Heart left ventricle (tissue), 16 donors: ENCODE results near the gene NAB1. TPM values are rescaled to one million over a fixed set of nuclear protein-coding genes. Genes with fewer than 3 reads are reported as not detected.

ENCODE experiments used
- ATAC-seq, 4 donors: fragments of 200-7000 bp; cut with Tn5 transposase; one replicate each; pipeline ENCODE4 v1.9.1; 2020 to 2022; ENCODE audit warnings: moderate library complexity in 4 of 4, mild to moderate bottlenecking in 3 of 4, moderate number of reproducible peaks in 1 of 4
- DNase-seq, 5 donors: peaks; one replicate each; pipeline ENCODE4 v3.0.0-alpha.2; 2020
- H3K27ac ChIP-seq, 12 donors: fragments of 200-600 bp; sonication (generic) in 4 of 12; one replicate each; pipeline versions ENCODE4 v1.5.0 to v1.8.0; 2016 to 2022; ENCODE audit warnings: mild to moderate bottlenecking in 2 of 12
- H3K27me3 ChIP-seq, 9 donors: fragments of 200-600 bp; sonication (generic) in 2 of 9; one replicate each; pipeline versions ENCODE4 v1.5.1 to v1.8.0; 2016 to 2022; ENCODE audit warnings: mild to moderate bottlenecking in 3 of 9
- H3K36me3 ChIP-seq, 9 donors: fragments of 200-600 bp; sonication (generic) in 2 of 9; one replicate each; pipeline versions ENCODE4 v1.5.0 to v1.8.0; 2018 to 2022; ENCODE audit warnings: mild to moderate bottlenecking in 2 of 9
- H3K4me1 ChIP-seq, 12 donors: fragments of 200-600 bp; sonication (generic) in 4 of 12; one replicate each; pipeline versions ENCODE4 v1.5.0 to v1.8.0; 2016 to 2022; ENCODE audit warnings: mild to moderate bottlenecking in 3 of 12
- H3K4me3 ChIP-seq, 12 donors: fragments of 200-600 bp; sonication (generic) in 4 of 12; one replicate each; pipeline versions ENCODE4 v1.5.0 to v1.8.0; 2017 to 2022; ENCODE audit warnings: mild to moderate bottlenecking in 9 of 12, moderate library complexity in 4 of 12
- H3K9me3 ChIP-seq, 12 donors: fragments of 200-600 bp; sonication (generic) in 4 of 12; one replicate each; pipeline versions ENCODE4 v1.5.0 to v1.8.0; 2016 to 2022; ENCODE audit warnings: mild to moderate bottlenecking in 1 of 12
- POLR2A ChIP-seq, 2 donors: fragments of 450-650 bp; IDR thresholded peaks; one replicate each; pipeline ENCODE4 v1.6.1; 2017; ENCODE audit warnings: antibody characterized with exemption in 2 of 2, mild to moderate bottlenecking in 2 of 2, moderate library complexity in 2 of 2
- WGBS, 4 donors: extraction: QIAGEN DNeasy Blood & Tissue Kit in 2 of 4; methylation state at CpG; one replicate each; pipeline versions ENCODE4 v1.1.5 to v1.1.7; 2013 to 2018; 5-methylcytosine and 5-hydroxymethylcytosine counted together
- intact Hi-C, 10 donors: fragments of 100-400 bp; cut with DNase I; formaldehyde crosslinking; loops; one replicate each; pipeline versions ENCODE4 v1.11.1 to v1.14.2; 2022
- polyA plus RNA-seq, 2 donors: library from polyadenylated mRNA; stranded (reverse); fragments of 200-250 nt; gene quantifications; one replicate each; pipeline ENCODE4 v1.2.3, GENCODE V29; 2013
- total RNA-seq, 9 donors: library from RNA; depleted of rRNA in 2 of 9; stranded (reverse); fragments of >200 nt in 2 of 9; fragmentation: NEBNext Ultra II Directional in 3 of 9; extraction: Animal tissue kit (Norgen Biotek cat#: 25700) in 3 of 9; gene quantifications; one replicate each; pipeline versions ENCODE4 v1.1.0 to v1.2.4, GENCODE V29; 2016 to 2023
- TF ChIP-seq, protein P1 (sequence below), 12 donors: fragments of 200-600 bp; sonication (generic) in 4 of 12; IDR thresholded peaks; one replicate each; pipeline versions ENCODE4 v1.5.0 to v1.8.0; 2018 to 2022; ENCODE audit warnings: antibody characterized with exemption in 12 of 12, mild to moderate bottlenecking in 5 of 12
- donor health status: ischemic (EF 13 %, LVEDD 7.1; RV severe dilation, severe dysfunction).
- donor health status: healthy with polysubstance abuse.
- donor health status: DM: no; HTN: yes; CAD: no.
- donor health status: DM: no; HTN: no; CAD: no.
- donor health status: ischemic (EF 25% LVEDD 6.9; RV normal size, moderate dysfunction).
- donor health status: ischemic (EF 25% LVEDD 5.7; RV mildly dilated, moderate dysfunction).
- donor health status: healthy.
- donor health status: DM: yes; HTN: yes; CAD: no.
- donor health status: ischemic (EF 35%, LVEDD 5.7; RV mildly dilated, moderate dysfunction).
- donor health status: nonischemic (EF 11% LVEDD 7.7; RV severe dilation, severe dysfunction).
- donor health status: DM: yes; HTN: yes; CAD: no.
- donor health status: PGD.
- donor health status: ischemic (EF 29% LVEDD 5.4; RV normal size, mild dysfunction).
- donor health status: nonischemic (EF 23%, LVEDD 6.1; RV moderate dilation, normal function).

Gene NAB1
- total and polyA plus RNA-seq, 11 donors: 10.1 to 41.8 (median 29.1) TPM

DNA sequence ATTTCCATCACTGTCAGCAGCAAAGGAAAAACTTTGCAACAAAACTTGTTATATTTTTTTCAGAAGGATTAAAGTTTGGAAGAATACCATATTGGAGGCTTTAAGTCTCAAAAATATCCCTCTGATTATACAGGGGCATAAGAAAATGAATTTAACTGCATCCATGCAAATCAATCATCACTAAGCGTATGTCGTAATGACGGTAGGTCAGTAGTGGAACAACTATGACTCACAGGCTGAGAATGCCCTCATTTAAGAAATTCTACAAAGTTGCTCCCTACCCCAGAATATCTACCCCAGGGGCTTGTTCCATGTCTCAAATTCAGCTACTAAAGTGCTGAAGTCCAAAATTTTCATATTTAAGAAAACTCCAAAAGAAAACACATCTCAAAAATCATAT is 12.5 kb upstream of the NAB1 start:
- intact Hi-C loops: no loop called here
- Histone ChIP-seq H3K4me3 (no peak overlapping the region), H3K4me1 (peaks cover 0 to 32% (median 22%) of the 10 kb centered on the region in 12 donors), H3K27ac (peak overlapping the region in 9 of 12 donors; percentile 10 to 74 (median 48)), H3K36me3 (no peaks in the 10 kb centered on the region), H3K27me3 (no peaks in the 10 kb centered on the region), H3K9me3 (no peaks in the 10 kb centered on the region)
- TF ChIP-seq, protein P1, sequence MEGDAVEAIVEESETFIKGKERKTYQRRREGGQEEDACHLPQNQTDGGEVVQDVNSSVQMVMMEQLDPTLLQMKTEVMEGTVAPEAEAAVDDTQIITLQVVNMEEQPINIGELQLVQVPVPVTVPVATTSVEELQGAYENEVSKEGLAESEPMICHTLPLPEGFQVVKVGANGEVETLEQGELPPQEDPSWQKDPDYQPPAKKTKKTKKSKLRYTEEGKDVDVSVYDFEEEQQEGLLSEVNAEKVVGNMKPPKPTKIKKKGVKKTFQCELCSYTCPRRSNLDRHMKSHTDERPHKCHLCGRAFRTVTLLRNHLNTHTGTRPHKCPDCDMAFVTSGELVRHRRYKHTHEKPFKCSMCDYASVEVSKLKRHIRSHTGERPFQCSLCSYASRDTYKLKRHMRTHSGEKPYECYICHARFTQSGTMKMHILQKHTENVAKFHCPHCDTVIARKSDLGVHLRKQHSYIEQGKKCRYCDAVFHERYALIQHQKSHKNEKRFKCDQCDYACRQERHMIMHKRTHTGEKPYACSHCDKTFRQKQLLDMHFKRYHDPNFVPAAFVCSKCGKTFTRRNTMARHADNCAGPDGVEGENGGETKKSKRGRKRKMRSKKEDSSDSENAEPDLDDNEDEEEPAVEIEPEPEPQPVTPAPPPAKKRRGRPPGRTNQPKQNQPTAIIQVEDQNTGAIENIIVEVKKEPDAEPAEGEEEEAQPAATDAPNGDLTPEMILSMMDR (IDR thresholded peaks at IDR 0.05): no peak
- TF ChIP-seq POLR2A (IDR thresholded peaks at IDR 0.05): no peak
- 66 to 79% (median 73%) methylated on average over 3 of the region's 3 CpGs for WGBS, 4 donors
- DNase-seq (no peak), ATAC-seq (peak in 2 of 4 donors; percentile 46 to 86)

DNA sequence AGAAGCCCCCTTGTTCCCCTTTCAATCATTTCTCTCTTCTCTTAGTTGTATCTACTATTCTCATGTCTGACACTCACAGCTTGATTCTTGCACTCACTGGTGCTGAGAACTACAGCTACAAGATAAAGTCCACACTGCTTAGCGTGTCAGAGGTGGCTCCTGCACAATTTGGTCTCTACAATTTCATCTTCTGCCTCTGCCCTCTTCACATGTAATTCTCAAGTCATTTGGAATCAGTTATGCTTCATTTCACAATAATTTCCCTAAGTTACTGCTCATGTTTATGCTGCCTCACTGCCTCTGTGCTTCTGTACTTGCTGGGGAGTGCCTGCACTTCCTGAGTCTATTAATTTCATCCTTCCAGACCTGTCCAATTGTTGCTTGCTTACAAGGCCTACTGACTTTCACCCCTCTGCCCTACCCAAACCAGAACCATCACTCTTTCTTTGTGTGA is 11.6 kb upstream of the NAB1 start:
- Histone ChIP-seq H3K4me1 (peaks cover 0 to 34% (median 22%) of the 10 kb centered on the region in 12 donors), H3K9me3 (no peaks in the 10 kb centered on the region), H3K27ac (peak overlapping the region; percentile 0 to 74 (median 46)), H3K36me3 (no peaks in the 10 kb centered on the region), H3K27me3 (no peaks in the 10 kb centered on the region), H3K4me3 (no peak overlapping the region)
- DNase-seq (no peak), ATAC-seq (peak; percentile 37 to 66 (median 64))
- intact Hi-C loops: no loop called here
- 30 to 45% (median 34%) methylated on average over 1 of the region's 1 CpG for WGBS, 4 donors
- no peak for TF ChIP-seq POLR2A (IDR thresholded peaks at IDR 0.05)
- TF ChIP-seq, protein P1 (IDR thresholded peaks at IDR 0.05): no peak

DNA sequence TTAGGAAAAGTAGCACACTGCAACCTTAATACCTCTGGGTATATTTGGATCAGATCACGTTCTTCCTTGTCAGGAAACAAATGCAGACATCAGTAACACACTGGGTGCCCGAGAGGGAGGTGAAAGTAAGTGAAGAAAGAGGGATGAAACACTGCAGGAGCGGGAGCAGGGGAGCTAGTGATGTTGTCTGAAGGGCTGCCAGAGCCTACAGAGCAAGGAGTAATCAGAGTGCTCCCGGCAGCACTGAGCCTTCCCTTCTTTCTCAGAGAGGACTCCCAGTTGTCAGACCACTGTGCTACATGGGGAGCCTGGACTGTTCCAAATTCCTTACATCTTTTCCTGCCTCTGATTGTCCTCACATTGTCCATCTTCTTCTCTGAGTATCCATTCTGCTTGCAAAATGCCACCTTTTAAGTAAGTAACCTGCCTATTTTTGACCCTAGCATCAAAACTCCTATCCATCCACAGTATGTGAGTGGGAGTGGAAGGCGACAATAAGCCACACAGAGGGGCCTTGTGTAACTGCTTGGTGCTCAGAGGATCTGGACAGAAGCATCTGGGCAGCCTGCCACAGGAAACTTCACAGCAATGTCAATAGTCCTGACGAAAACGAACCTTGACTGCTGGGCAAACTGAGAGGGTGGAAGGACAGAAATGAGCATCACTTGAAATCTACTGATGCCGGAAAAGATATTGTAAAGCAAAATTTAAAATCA is 10.8 kb upstream of the NAB1 start:
- DNase-seq (peak; percentile 50 to 75 (median 59)), ATAC-seq (peak in 3 of 4 donors; percentile 63 to 75 (median 69))
- no peak for TF ChIP-seq POLR2A (IDR thresholded peaks at IDR 0.05)
- TF ChIP-seq, protein P1 (IDR thresholded peaks at IDR 0.05): no peak
- Histone ChIP-seq H3K9me3 (no peaks in the 10 kb centered on the region), H3K4me3 (no peak overlapping the region), H3K4me1 (peaks cover 0 to 34% (median 22%) of the 10 kb centered on the region in 12 donors), H3K27me3 (no peaks in the 10 kb centered on the region), H3K36me3 (no peaks in the 10 kb centered on the region), H3K27ac (peak overlapping the region in 11 of 12 donors; percentile 10 to 74 (median 48))
- 28 to 38% (median 33%) methylated on average over 8 of the region's 8 CpGs for WGBS, 4 donors
- intact Hi-C loops: no loop called here

DNA sequence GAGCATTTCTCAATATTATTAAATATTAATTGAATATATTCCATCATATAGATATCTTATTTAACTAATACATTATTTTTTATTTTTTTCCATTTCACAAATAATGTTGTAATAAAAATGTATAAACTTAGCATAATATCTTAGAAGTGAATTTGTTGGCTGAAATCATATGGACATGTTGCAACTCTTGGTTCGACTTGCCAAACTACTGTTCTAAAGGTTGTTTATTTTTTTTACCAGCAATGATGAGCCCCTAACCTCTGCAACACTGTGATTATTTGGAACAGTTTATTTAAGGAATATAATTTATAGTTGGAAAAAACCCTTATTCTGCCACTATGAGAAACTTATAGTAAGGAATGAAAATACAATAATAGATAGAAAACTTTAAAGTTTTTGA is 8.8 kb upstream of the NAB1 start:
- H3K4me3 ChIP-seq: no peak overlapping the region
- H3K27ac ChIP-seq: no peak overlapping the region
- DNase-seq (no peak), ATAC-seq (no peak)
- no peaks in the 10 kb centered on the region for H3K27me3 ChIP-seq
- peaks cover 0 to 39% (median 22%) of the 10 kb centered on the region in 12 donors for H3K4me1 ChIP-seq
- intact Hi-C loops: loop anchor here in 2 of 10 donors (10.0 kb wide), 2 partner anchors 55 to 255 kb away; no protein-coding TSS in a partner anchor
- H3K9me3 ChIP-seq: no peaks in the 10 kb centered on the region
- WGBS, 4 donors: 85 to 94% (median 88%) methylated on average over 1 of the region's 1 CpG
- H3K36me3 ChIP-seq: no peaks in the 10 kb centered on the region
- TF ChIP-seq, protein P1 (IDR thresholded peaks at IDR 0.05): no peak
- TF ChIP-seq POLR2A (IDR thresholded peaks at IDR 0.05): no peak
